GM18507 (cell line): ENCODE data around the gene EVI2A.
A peak's percentile ranks its signal among the peaks of the same experiment; 100 is the strongest.
"Not testable (repeated sequence)": the region's sequence is repeated elsewhere in the genome, so short reads cannot be mapped to it uniquely, and the experiment has no call there.

Experiments
- DNase-seq: peaks from one replicate; pipeline ENCODE4 v3.0.0; 2011; ENCODE audit warnings: low read depth; ENCODE audit not compliant: insufficient read length; ENCODE audit errors: extremely low spot score
- FAIRE-seq: peaks from 2 replicates; lab custom pipeline; 2011; peaks lifted over from hg19 to GRCh38; lab: Jason Lieb, UNC

EVI2A gene

GRCh38 chr17:31313982-31314781 lies 7.2 kb downstream of the EVI2A start, which contains the start of gene EVI2B:
EVI2B (minus strand) TSS chr17:31314054; CDS start chr17:31305609, 8,445 bp downstream.
- FAIRE-seq, result peak; percentile 94
- no peak for DNase-seq

- FAIRE-seq, result peak; percentile 69
- not testable (repeated sequence) for DNase-seq
These were observed 9.2 kb downstream of the EVI2A start for GRCh38 chr17:31312223-31312622.

GRCh38 chr17:31311526-31311925 lies 9.9 kb downstream of the EVI2A start:
- DNase-seq (no peak), FAIRE-seq (peak; percentile 74)

- FAIRE-seq (peak; percentile 67), DNase-seq (no peak)
These were observed 10.5 kb downstream of the EVI2A start for GRCh38 chr17:31310886-31311285.

- FAIRE-seq (peak; percentile 71), DNase-seq (no peak)
These were observed 11.2 kb downstream of the EVI2A start for GRCh38 chr17:31310260-31310659.

GRCh38 chr17:31309556-31309955 lies 11.9 kb downstream of the EVI2A start:
- peak; percentile 92 for FAIRE-seq

GRCh38 chr17:31308372-31309334 lies 12.8 kb downstream of the EVI2A start:
- DNase-seq (peak; percentile 22), FAIRE-seq (no peak)

More at GRCh38 chr17:31309556-31309955, 11.9 kb downstream of the EVI2A start:
- DNase-seq, result peak; percentile 26

GRCh38 chr17:31307640-31308039 lies 13.8 kb downstream of the EVI2A start:
- peak; percentile 45 for FAIRE-seq

GRCh38 chr17:31299624-31300023 lies 21.8 kb downstream of the EVI2A start:
- no peak for FAIRE-seq

More at GRCh38 chr17:31307640-31308039, 13.8 kb downstream of the EVI2A start:
- no peak for DNase-seq

GRCh38 chr17:31297090-31297489 lies 24.3 kb downstream of the EVI2A start, which contains the start of gene OMG:
OMG (minus strand) TSS chr17:31297239; CDS start chr17:31296331, 908 bp downstream.
- FAIRE-seq, result no peak
- DNase-seq, result no peak

More at GRCh38 chr17:31299624-31300023, 21.8 kb downstream of the EVI2A start:
- no peak for DNase-seq

- FAIRE-seq, result no peak
- no peak for DNase-seq
These were observed 25.3 kb downstream of the EVI2A start for GRCh38 chr17:31296142-31296541.

GRCh38 chr17:31295489-31295871 lies 25.9 kb downstream of the EVI2A start:
- no peak for DNase-seq
- no peak for FAIRE-seq

- FAIRE-seq (no peak), DNase-seq (no peak)
These were observed 26.5 kb downstream of the EVI2A start for GRCh38 chr17:31294820-31295488.

GRCh38 chr17:31294231-31294630 lies 27.2 kb downstream of the EVI2A start:
- FAIRE-seq, result no peak
- no peak for DNase-seq

- DNase-seq (no peak), FAIRE-seq (no peak)
These were observed 27.8 kb downstream of the EVI2A start for GRCh38 chr17:31293581-31293980.

GRCh38 chr17:31291820-31292219 lies 29.6 kb downstream of the EVI2A start:
- DNase-seq (no peak), FAIRE-seq (no peak)

GRCh38 chr17:31289790-31290189 lies 31.6 kb downstream of the EVI2A start:
- FAIRE-seq, result no peak
- DNase-seq, result no peak

GRCh38 chr17:31287932-31288331 lies 33.5 kb downstream of the EVI2A start:
- not testable (repeated sequence) for DNase-seq, FAIRE-seq

- DNase-seq (no peak), FAIRE-seq (no peak)
These were observed 34.8 kb downstream of the EVI2A start for GRCh38 chr17:31286587-31286986.
